Esophagus squamous epithelium (tissue), 4 donors: Measurements from ENCODE around the gene CLTC.

ENCODE experiments used
- CTCF ChIP-seq, 6 experiments: fragments of 450-650 bp in 4 of 6; fragments of 200-600 bp in 2 of 6; sonication (generic) in 2 of 6; IDR thresholded peaks; one replicate each; pipeline ENCODE4 v1.5.1; 2016 to 2019; ENCODE audit warnings: antibody characterized with exemption in 6 of 6, mild to moderate bottlenecking in 4 of 6, moderate library complexity in 4 of 6
- POLR2A ChIP-seq, 4 donors: fragments of 450-650 bp; IDR thresholded peaks; one replicate each; pipeline ENCODE4 v1.6.1; 2017; ENCODE audit warnings: antibody characterized with exemption in 4 of 4, mild to moderate bottlenecking in 4 of 4, moderate library complexity in 3 of 4

- TF ChIP-seq CTCF (IDR thresholded peaks at IDR 0.05): no peak
- no peak for TF ChIP-seq POLR2A (IDR thresholded peaks at IDR 0.05)
These were observed 102.9 kb downstream of the CLTC start for GRCh38 chr17:59722623-59723022.
